Retinal pigment epithelial cell (primary cell): ENCODE results near the gene PTPRT.

ENCODE experiments used
- DNase-seq: peaks from one replicate; pipeline ENCODE4 v3.0.0-alpha.2; 2010; ENCODE audit warnings: low read depth
- H3K4me3 ChIP-seq: 2 replicates; pipeline ENCODE4 v1.5.1; 2011; ENCODE audit warnings: mild to moderate bottlenecking, low read length, control low read depth, moderate library complexity
- TF ChIP-seq, protein P1 (sequence below): conservative IDR thresholded peaks from 2 replicates; pipeline ENCODE4 v1.5.1; 2011; ENCODE audit warnings: low read depth, low read length, control low read depth, inconsistent platforms

PTPRT gene

DNA sequence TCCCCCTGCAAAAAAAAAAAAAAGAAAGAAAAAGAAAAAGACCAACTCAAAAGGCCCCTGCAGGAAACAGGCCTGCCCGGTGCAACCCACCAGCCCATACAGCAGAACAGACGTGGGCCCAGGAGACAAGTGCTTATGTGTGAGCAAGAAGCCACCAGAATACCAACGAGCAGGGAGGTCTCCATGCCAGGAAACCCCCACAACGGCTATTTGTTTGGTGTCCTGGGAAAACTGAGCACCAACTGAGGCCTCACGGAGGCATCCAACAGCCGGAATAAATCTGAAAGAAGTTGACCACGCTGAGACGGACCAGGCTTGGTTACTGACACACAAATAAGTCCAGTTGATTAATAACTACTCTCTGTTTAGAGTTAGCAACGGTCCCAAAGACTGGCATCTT, 29.7 kb downstream of the PTPRT start:
- TF ChIP-seq, protein P1, sequence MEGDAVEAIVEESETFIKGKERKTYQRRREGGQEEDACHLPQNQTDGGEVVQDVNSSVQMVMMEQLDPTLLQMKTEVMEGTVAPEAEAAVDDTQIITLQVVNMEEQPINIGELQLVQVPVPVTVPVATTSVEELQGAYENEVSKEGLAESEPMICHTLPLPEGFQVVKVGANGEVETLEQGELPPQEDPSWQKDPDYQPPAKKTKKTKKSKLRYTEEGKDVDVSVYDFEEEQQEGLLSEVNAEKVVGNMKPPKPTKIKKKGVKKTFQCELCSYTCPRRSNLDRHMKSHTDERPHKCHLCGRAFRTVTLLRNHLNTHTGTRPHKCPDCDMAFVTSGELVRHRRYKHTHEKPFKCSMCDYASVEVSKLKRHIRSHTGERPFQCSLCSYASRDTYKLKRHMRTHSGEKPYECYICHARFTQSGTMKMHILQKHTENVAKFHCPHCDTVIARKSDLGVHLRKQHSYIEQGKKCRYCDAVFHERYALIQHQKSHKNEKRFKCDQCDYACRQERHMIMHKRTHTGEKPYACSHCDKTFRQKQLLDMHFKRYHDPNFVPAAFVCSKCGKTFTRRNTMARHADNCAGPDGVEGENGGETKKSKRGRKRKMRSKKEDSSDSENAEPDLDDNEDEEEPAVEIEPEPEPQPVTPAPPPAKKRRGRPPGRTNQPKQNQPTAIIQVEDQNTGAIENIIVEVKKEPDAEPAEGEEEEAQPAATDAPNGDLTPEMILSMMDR: no peak
- no peak overlapping the region for H3K4me3 ChIP-seq
- DNase-seq: no peak

DNA sequence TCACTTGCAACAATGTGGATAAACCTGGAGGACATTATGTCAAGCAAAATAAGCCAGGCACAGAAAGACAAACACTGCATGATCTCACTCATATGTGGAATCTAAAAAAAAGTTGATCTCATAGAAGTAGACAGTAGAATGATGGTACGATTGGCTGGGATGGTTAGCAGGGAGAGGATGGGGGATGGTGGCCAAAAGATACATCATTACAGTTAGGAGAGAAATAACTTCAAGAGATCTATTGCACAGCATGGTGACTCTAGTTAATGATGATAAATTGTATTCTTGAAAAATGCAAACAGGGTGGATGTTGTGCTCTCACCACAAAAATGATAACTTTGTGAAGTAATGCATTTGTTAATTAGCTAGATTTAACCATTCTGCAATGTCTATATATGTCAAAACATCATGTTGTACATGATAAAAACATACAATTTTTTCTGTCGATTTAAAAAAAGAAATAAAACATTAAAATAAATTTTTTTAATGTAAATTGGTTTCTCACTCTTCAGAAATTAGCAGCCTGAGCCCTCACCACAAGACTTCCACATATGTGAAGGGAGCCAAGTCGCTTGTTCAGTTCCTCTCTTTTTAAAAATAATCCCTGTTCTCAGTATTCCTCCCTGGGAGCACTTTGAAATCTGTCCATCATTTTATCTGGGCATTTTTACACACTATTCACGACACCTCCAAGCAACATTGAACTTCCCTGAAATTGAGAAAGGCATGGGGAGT, 34.2 kb downstream of the PTPRT start:
- no peak for DNase-seq
- TF ChIP-seq, protein P1: no peak
- H3K4me3 ChIP-seq: no peak overlapping the region

DNA sequence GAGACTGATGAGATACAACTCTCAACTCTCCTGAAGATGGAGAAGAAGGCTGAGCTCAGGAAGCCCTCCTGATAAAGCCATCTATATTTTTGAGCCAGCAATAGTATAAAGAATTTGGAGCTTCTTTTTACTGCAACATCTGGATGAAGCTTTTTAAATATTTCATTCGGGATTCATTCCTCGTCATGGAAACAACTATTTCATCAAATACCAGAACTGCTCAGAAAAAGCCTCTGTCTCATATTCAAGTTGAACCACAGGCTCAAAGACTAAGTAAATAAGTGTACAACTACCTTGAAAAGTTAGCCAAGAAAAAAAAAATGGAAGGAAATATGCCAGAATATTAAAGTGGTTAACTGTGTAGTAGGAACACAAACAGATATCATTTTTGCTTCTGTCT, 37.8 kb downstream of the PTPRT start:
- TF ChIP-seq, protein P1: no peak
- no peak for DNase-seq

DNA sequence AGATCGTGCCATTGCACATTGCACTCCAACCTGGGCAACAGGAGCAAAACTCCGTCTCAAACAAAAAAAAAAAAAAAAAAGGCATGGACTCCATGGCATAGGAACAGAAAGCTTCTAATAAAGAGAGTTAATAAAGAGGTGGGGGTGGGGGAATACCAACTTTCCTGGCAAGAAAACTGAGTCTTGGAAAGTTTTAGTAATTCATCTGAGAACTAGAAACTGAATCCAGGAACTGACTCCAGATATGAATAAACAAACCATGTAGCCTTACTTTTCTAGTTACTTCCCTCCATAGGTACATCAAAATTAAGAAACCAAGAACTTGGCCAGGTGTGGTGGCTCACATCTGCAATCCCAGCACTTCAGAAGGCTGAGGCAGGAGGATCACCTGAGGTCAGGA, 38.5 kb downstream of the PTPRT start:
- H3K4me3 ChIP-seq: no peak overlapping the region
- no peak for DNase-seq
- TF ChIP-seq, protein P1: no peak

More for the DNA sequence above, 37.8 kb downstream of the PTPRT start:
- no peak overlapping the region for H3K4me3 ChIP-seq

DNA sequence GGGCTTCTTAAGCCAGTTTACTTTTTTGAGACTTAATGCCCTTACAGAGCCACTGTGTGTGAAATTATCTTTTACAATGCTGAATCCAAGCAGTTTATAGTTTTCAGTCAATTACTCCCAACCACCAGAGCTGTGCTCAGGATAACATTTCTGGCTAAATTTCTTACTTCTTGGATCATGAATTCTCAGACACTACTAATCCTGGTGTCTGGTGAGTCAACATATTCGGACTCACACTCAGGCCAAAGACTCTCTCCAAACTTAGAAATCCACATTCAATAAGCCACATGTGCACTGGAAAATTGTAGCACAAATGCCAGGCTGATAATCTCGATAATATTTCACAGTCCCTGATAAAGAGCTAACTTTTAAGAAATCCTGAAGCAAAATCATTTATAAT, 49.0 kb downstream of the PTPRT start:
- H3K4me3 ChIP-seq: no peak overlapping the region
- TF ChIP-seq, protein P1: no peak
- no peak for DNase-seq

DNA sequence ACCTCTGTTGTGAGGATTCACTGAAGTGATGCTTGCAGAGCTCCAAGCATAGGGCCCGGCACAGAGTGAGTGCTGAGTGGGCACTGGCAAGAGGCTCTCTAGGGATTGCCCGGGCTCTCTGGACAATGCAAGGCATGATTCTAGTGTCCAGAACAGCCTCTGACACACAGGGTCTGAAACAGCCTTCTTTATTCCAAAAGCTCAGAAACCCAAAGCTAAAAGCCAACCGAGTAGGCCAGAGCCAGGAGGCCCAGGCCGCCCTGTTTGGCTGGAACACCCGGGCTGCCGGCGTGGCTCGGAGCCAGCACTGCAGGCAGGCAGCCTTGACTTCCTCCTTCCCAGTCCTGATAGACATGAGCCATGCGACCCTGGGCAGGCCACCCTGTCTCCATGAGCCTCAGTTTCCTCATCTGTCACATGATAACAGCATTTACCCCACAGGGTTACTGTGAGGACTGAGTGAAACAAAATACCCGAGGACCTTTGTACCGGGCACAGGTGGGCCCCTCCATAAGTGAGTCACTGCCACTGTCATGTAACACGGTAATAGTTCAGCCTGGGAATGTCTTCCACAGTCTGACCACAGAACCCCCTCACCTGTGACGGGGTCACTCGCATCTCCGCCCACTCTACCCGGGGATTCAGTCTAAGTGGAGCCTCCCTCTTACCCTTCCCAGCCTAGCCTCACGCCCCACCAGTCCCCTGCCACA, 51.5 kb downstream of the PTPRT start:
- TF ChIP-seq, protein P1: no peak
- DNase-seq: no peak
- H3K4me3 ChIP-seq: no peak overlapping the region

DNA sequence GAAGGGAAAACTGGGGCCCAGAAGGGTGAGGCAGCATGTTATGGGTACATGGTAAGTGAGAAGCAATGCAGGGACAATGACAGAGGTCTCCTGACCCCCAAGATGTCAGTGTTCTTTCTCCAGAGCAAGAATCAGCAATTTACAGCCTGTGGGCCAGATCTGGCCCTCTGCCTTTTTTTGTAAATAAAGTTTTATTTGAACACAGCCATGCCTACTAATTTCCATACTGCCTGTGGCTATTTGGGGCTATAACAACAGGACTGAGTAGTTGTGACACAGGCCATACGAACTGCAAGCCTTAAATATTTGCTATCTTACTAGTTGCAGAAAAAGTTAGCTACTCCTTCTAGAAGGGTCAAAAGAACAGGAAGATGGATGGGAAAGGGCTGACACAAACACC, 52.5 kb downstream of the PTPRT start:
- DNase-seq: no peak
- no peak overlapping the region for H3K4me3 ChIP-seq
- TF ChIP-seq, protein P1: no peak
